Liver (tissue), 9 donors: ENCODE data around the gene MYO3B. TPM values are rescaled to one million over a fixed set of nuclear protein-coding genes. Genes with fewer than 3 reads are reported as not detected.

Experiments used
- DNase-seq: peaks from one replicate; pipeline ENCODE4 v3.0.0-alpha.2; 2017; ENCODE audit warnings: low spot score
- H3K27ac ChIP-seq, 2 donors: one replicate each; pipeline ENCODE4 v1.7.0; 2013; ENCODE audit warnings: inconsistent platforms in 2 of 2, low read length in 2 of 2, control low read depth in 1 of 2, low read depth in 1 of 2, mild to moderate bottlenecking in 1 of 2
- H3K27me3 ChIP-seq, 4 donors: one replicate each; pipeline versions ENCODE4 v1.6.1 to v1.7.0; 2013; ENCODE audit warnings: low read length in 3 of 4, inconsistent platforms in 1 of 4, mild to moderate bottlenecking in 1 of 4, moderate library complexity in 1 of 4; ENCODE audit not compliant: control insufficient read depth in 4 of 4, insufficient read depth in 4 of 4
- H3K36me3 ChIP-seq, 4 donors: one replicate each; pipeline versions ENCODE4 v1.6.1 to v1.7.0; 2013; ENCODE audit warnings: low read length in 3 of 4, mild to moderate bottlenecking in 3 of 4, low read depth in 1 of 4, moderate library complexity in 1 of 4; ENCODE audit not compliant: control insufficient read depth in 4 of 4, insufficient read depth in 3 of 4
- H3K4me1 ChIP-seq, 4 donors: one replicate each; pipeline versions ENCODE4 v1.6.1 to v1.7.0; 2013; ENCODE audit warnings: low read length in 3 of 4, mild to moderate bottlenecking in 3 of 4, moderate library complexity in 1 of 4; ENCODE audit not compliant: control insufficient read depth in 4 of 4, insufficient read depth in 4 of 4
- H3K4me3 ChIP-seq, 3 donors: one replicate each; pipeline versions ENCODE4 v1.6.1 to v1.7.0; 2013; ENCODE audit warnings: low read length in 3 of 3, control low read depth in 1 of 3, low read depth in 1 of 3, mild to moderate bottlenecking in 1 of 3
- H3K9ac ChIP-seq, 2 donors: one replicate each; pipeline ENCODE4 v1.7.0; 2013; ENCODE audit warnings: low read length in 2 of 2, mild to moderate bottlenecking in 2 of 2, moderate library complexity in 2 of 2, control low read depth in 1 of 2, low read depth in 1 of 2
- H3K9me3 ChIP-seq, 4 donors: one replicate each; pipeline versions ENCODE4 v1.6.1 to v1.7.0; 2013; ENCODE audit warnings: low read length in 3 of 4; ENCODE audit not compliant: control insufficient read depth in 4 of 4
- EGR1 ChIP-seq, 2 donors: IDR thresholded peaks; 2 replicates each; pipeline ENCODE4 v1.6.1; 2016 to 2018; ENCODE audit warnings: antibody characterized with exemption in 2 of 2, low read depth in 2 of 2
- FOXA1 ChIP-seq: IDR thresholded peaks from 2 replicates; pipeline ENCODE4 v1.6.1; 2016; ENCODE audit warnings: antibody characterized with exemption
- FOXA2 ChIP-seq: IDR thresholded peaks from 2 replicates; pipeline ENCODE4 v1.6.1; 2016; ENCODE audit warnings: antibody characterized with exemption
- GABPA ChIP-seq, 2 donors: IDR thresholded peaks in 1 of 2; conservative IDR thresholded peaks in 1 of 2; 2 replicates each; pipeline ENCODE4 v1.6.1; 2016; ENCODE audit warnings: antibody characterized with exemption in 2 of 2, mild to moderate bottlenecking in 1 of 2, moderate library complexity in 1 of 2
- HNF4A ChIP-seq, 2 donors: conservative IDR thresholded peaks; 2 replicates each; pipeline ENCODE4 v1.6.1; 2016; ENCODE audit warnings: antibody characterized with exemption in 2 of 2, mild to moderate bottlenecking in 2 of 2
- HNF4G ChIP-seq: IDR thresholded peaks from 2 replicates; pipeline ENCODE4 v1.6.1; 2016; ENCODE audit warnings: antibody characterized with exemption
- JUND ChIP-seq, 2 donors: IDR thresholded peaks; 2 replicates each; pipeline ENCODE4 v1.6.1; 2016; ENCODE audit warnings: antibody characterized with exemption in 2 of 2
- NR2F2 ChIP-seq: IDR thresholded peaks from 2 replicates; pipeline ENCODE4 v1.6.1; 2016; ENCODE audit warnings: antibody characterized with exemption
- RAD21 ChIP-seq, 2 donors: IDR thresholded peaks; 2 replicates each; pipeline ENCODE4 v1.6.1; 2016; ENCODE audit warnings: antibody characterized with exemption in 2 of 2, mild to moderate bottlenecking in 2 of 2
- RXRA ChIP-seq, 2 donors: IDR thresholded peaks; 2 replicates each; pipeline ENCODE4 v1.6.1; 2017 to 2018; ENCODE audit warnings: antibody characterized with exemption in 2 of 2, mild to moderate bottlenecking in 1 of 2
- SP1 ChIP-seq: IDR thresholded peaks from 2 replicates; pipeline ENCODE4 v1.6.1; 2018; ENCODE audit warnings: antibody characterized with exemption, mild to moderate bottlenecking
- TAF1 ChIP-seq: conservative IDR thresholded peaks from 2 replicates; pipeline ENCODE4 v1.6.1; 2016; ENCODE audit warnings: antibody characterized with exemption, mild to moderate bottlenecking
- YY1 ChIP-seq: IDR thresholded peaks from 2 replicates; pipeline ENCODE4 v1.6.1; 2016; ENCODE audit warnings: antibody characterized with exemption, mild to moderate bottlenecking
- ZBTB33 ChIP-seq: IDR thresholded peaks from 2 replicates; pipeline ENCODE4 v1.6.1; 2016; ENCODE audit warnings: antibody characterized with exemption
- WGBS: extraction: QIAGEN DNeasy Blood & Tissue Kit; methylation state at CpG from one replicate; pipeline ENCODE4 v1.1.7; 2013; 5-methylcytosine and 5-hydroxymethylcytosine counted together
- polyA plus RNA-seq, 2 donors: library from polyadenylated mRNA; stranded (reverse) in 1 of 2; unstranded in 1 of 2; fragments of 200-250 nt in 1 of 2; fragments of >200 nt in 1 of 2; fragmentation: Nextera tagmentation in 1 of 2; extraction: Ambion mirVana in 1 of 2; gene quantifications; one replicate each; pipeline versions ENCODE4 v1.2.1 to v1.2.3, GENCODE V29; 2013 to 2015
- total RNA-seq, 2 donors: library from RNA; depleted of rRNA; stranded (reverse); fragments of >200 nt; gene quantifications; one replicate each; pipeline ENCODE4 v1.2.3, GENCODE V29; 2014
- TF ChIP-seq, protein P1 (sequence below): IDR thresholded peaks from 2 replicates; pipeline ENCODE4 v1.6.1; 2016; ENCODE audit warnings: antibody characterized with exemption
- TF ChIP-seq, protein P2 (sequence below): fragments of 150-350 bp; IDR thresholded peaks from 2 replicates; pipeline ENCODE4 v1.5.1; 2017; ENCODE audit warnings: improper control_type of control experiment, low read depth, low read length; ENCODE audit not compliant: missing input control
- TF ChIP-seq, protein P3 (sequence below): IDR thresholded peaks from 2 replicates; pipeline ENCODE4 v1.6.1; 2016; ENCODE audit warnings: antibody characterized with exemption, mild to moderate bottlenecking
- TF ChIP-seq, protein P4 (sequence below): IDR thresholded peaks from 2 replicates; pipeline ENCODE4 v1.6.1; 2016; ENCODE audit warnings: antibody characterized with exemption
- donor health status: healthy.
- donor health status: healthy.
- donor health status: healthy.
- donor health status: healthy.
- donor health status: healthy.

The MYO3B gene
- total and polyA plus RNA-seq, 4 donors = under 0.01 to 0.05 TPM; not detected in 2

GRCh38 chr2:170675701-170676100 is 497.8 kb downstream of the MYO3B start (continued):
- TF ChIP-seq, protein P1, sequence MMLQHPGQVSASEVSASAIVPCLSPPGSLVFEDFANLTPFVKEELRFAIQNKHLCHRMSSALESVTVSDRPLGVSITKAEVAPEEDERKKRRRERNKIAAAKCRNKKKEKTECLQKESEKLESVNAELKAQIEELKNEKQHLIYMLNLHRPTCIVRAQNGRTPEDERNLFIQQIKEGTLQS = no peak
- TF ChIP-seq EGR1 (IDR thresholded peaks at IDR 0.05; ENCODE audit: low read depth in 2 of 2) (no peak), NR2F2 (no peak)
- TF ChIP-seq, protein P2, sequence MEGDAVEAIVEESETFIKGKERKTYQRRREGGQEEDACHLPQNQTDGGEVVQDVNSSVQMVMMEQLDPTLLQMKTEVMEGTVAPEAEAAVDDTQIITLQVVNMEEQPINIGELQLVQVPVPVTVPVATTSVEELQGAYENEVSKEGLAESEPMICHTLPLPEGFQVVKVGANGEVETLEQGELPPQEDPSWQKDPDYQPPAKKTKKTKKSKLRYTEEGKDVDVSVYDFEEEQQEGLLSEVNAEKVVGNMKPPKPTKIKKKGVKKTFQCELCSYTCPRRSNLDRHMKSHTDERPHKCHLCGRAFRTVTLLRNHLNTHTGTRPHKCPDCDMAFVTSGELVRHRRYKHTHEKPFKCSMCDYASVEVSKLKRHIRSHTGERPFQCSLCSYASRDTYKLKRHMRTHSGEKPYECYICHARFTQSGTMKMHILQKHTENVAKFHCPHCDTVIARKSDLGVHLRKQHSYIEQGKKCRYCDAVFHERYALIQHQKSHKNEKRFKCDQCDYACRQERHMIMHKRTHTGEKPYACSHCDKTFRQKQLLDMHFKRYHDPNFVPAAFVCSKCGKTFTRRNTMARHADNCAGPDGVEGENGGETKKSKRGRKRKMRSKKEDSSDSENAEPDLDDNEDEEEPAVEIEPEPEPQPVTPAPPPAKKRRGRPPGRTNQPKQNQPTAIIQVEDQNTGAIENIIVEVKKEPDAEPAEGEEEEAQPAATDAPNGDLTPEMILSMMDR = no peak

DNA sequence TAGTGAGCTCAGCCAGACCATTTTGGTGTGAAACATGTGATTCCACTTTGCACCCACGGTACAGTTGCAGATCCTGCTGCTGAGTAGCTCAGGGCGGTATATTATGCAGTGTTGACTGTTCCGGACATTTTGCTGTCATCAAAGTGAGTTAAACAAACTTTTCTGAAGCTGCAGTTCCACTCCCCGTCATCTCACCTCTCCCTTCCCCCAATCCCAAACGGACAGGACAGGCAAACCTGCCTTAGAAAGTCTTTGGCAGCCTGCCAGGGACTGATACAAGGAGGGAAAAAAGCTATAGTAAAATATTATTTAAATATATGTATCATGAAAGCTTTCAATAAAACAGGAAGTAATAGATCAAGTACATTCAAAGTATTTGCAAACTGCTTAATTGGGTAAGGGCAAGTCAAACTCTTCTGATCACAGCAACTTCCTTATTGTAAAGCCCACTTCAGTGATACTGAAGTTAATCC is 501.7 kb downstream of the MYO3B start:
- Histone ChIP-seq H3K4me1 (peaks cover 0 to 2% (median 0%) of the 10 kb centered on the region in 4 donors), H3K27me3 (no peaks in the 10 kb centered on the region), H3K27ac (no peak overlapping the region), H3K9me3 (no peaks in the 10 kb centered on the region), H3K9ac (no peak overlapping the region), H3K4me3 (no peak overlapping the region), H3K36me3 (no peaks in the 10 kb centered on the region)
- DNase-seq = peak; percentile 44
- peak in 1 of 2 donors; percentile 20 for TF ChIP-seq RAD21 (IDR thresholded peaks at IDR 0.05)
- no peak for TF ChIP-seq HNF4A (conservative IDR thresholded peaks at IDR 0.05)
- TF ChIP-seq SP1 = peak; percentile 31
- TF ChIP-seq YY1 = peak; percentile 41
- 12% methylated on average over 5 of the region's 5 CpGs for WGBS

DNA sequence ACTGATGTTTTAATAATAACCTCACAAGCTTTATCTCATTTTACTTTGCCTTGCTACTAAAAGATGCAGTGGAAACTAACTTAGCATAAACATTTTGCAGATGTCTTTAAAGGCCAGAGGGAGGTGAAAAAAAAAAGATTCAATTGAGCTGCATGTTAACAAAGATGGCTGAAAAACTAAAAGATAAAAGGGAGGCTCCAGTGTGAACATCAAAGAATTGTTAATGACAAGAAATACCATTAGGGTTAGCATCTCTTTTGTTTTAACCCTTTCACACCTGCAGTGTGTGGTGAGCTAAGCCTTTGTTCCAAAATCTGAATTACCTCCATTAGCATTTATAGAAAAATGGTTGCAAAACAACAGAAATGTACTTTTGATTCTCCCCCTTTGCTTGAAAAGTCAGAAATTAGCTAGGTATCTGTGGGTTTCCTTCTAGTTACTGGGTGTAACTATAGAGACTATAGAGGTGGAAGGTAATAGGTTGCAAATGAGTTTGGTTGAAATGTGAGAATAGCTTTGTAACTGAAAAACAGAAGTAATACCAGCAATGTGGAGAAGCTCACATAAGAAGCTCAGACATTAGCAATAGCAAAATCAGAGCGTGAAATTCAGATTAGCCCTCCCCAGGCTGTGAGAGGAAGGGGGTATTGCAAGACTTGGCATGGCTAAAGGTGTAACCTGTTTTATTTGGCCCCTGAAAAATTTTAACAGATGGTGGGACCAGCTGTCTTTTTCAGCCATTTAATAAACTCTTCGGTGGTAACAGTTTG is 502.4 kb downstream of the MYO3B start:
- Histone ChIP-seq H3K4me1 (peaks cover 0 to 2% (median 0%) of the 10 kb centered on the region in 4 donors), H3K36me3 (no peaks in the 10 kb centered on the region), H3K9ac (no peak overlapping the region), H3K9me3 (no peaks in the 10 kb centered on the region), H3K4me3 (no peak overlapping the region), H3K27ac (no peak overlapping the region), H3K27me3 (no peaks in the 10 kb centered on the region)
- no peak for DNase-seq
- 77% methylated on average over 2 of the region's 2 CpGs for WGBS
- no peak for TF ChIP-seq RAD21 (IDR thresholded peaks at IDR 0.05)
- no peak for TF ChIP-seq HNF4G
- TF ChIP-seq, protein P1 = no peak
- TF ChIP-seq JUND (IDR thresholded peaks at IDR 0.05) = no peak
- TF ChIP-seq YY1 = no peak
- TF ChIP-seq SP1 = no peak
- no peak for TF ChIP-seq NR2F2
- TF ChIP-seq EGR1 (IDR thresholded peaks at IDR 0.05; ENCODE audit: low read depth in 2 of 2) = no peak
- no peak for TF ChIP-seq GABPA (IDR thresholded peaks at IDR 0.05 in 1 of 2, conservative IDR thresholded peaks at IDR 0.05 in 1 of 2)
- no peak for TF ChIP-seq ZBTB33
- no peak for TF ChIP-seq FOXA2
- no peak for TF ChIP-seq TAF1
- TF ChIP-seq RXRA (IDR thresholded peaks at IDR 0.05) = no peak
- no peak for TF ChIP-seq HNF4A (conservative IDR thresholded peaks at IDR 0.05)
- TF ChIP-seq, protein P2 = no peak
- TF ChIP-seq, protein P3, sequence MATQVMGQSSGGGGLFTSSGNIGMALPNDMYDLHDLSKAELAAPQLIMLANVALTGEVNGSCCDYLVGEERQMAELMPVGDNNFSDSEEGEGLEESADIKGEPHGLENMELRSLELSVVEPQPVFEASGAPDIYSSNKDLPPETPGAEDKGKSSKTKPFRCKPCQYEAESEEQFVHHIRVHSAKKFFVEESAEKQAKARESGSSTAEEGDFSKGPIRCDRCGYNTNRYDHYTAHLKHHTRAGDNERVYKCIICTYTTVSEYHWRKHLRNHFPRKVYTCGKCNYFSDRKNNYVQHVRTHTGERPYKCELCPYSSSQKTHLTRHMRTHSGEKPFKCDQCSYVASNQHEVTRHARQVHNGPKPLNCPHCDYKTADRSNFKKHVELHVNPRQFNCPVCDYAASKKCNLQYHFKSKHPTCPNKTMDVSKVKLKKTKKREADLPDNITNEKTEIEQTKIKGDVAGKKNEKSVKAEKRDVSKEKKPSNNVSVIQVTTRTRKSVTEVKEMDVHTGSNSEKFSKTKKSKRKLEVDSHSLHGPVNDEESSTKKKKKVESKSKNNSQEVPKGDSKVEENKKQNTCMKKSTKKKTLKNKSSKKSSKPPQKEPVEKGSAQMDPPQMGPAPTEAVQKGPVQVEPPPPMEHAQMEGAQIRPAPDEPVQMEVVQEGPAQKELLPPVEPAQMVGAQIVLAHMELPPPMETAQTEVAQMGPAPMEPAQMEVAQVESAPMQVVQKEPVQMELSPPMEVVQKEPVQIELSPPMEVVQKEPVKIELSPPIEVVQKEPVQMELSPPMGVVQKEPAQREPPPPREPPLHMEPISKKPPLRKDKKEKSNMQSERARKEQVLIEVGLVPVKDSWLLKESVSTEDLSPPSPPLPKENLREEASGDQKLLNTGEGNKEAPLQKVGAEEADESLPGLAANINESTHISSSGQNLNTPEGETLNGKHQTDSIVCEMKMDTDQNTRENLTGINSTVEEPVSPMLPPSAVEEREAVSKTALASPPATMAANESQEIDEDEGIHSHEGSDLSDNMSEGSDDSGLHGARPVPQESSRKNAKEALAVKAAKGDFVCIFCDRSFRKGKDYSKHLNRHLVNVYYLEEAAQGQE = no peak
- no peak for TF ChIP-seq FOXA1
- TF ChIP-seq, protein P4, sequence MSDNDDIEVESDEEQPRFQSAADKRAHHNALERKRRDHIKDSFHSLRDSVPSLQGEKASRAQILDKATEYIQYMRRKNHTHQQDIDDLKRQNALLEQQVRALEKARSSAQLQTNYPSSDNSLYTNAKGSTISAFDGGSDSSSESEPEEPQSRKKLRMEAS = no peak
